ENCODE results near the gene ZNF141.
A peak's percentile ranks its signal among the peaks of the same experiment; 100 is the strongest.

The ZNF141 gene

GRCh38 chr4:309807-310206 lies 27.8 kb upstream of the ZNF141 start:
- in situ Hi-C loops (cut with MboI; ENCODE audit: low pct_unique_long_range_greater_than_20kb, low sequenced_read_pairs, unreplicated experiment) = no loop called here
- TF ChIP-seq CTCF (IDR thresholded peaks at IDR 0.05; ENCODE audit: extremely low read depth, insufficient read depth, missing control alignments) = no peak
- no peak for DNase-seq (ENCODE audit: low spot score)

GRCh38 chr4:314296-314903 lies 23.2 kb upstream of the ZNF141 start:
- DNase-seq (ENCODE audit: low spot score) = no peak
- TF ChIP-seq CTCF (IDR thresholded peaks at IDR 0.05; ENCODE audit: extremely low read depth, insufficient read depth, missing control alignments) = no peak
- in situ Hi-C loops (cut with MboI; ENCODE audit: low pct_unique_long_range_greater_than_20kb, low sequenced_read_pairs, unreplicated experiment) = no loop called here

- DNase-seq (ENCODE audit: low spot score) = no peak
- in situ Hi-C loops (cut with MboI; ENCODE audit: low pct_unique_long_range_greater_than_20kb, low sequenced_read_pairs, unreplicated experiment) = no loop called here
- TF ChIP-seq CTCF (IDR thresholded peaks at IDR 0.05; ENCODE audit: extremely low read depth, insufficient read depth, missing control alignments) = no peak
These were observed 8.9 kb upstream of the ZNF141 start for GRCh38 chr4:328729-329128.

- no peak for DNase-seq (ENCODE audit: low spot score)
- TF ChIP-seq CTCF (IDR thresholded peaks at IDR 0.05; ENCODE audit: extremely low read depth, insufficient read depth, missing control alignments) = no peak
- in situ Hi-C loops (cut with MboI; ENCODE audit: low pct_unique_long_range_greater_than_20kb, low sequenced_read_pairs, unreplicated experiment) = no loop called here
These were observed 2.1 kb upstream of the ZNF141 start for GRCh38 chr4:335515-335914.

GRCh38 chr4:336099-336892 lies 1.3 kb upstream of the ZNF141 start:
- TF ChIP-seq CTCF (IDR thresholded peaks at IDR 0.05; ENCODE audit: extremely low read depth, insufficient read depth, missing control alignments) = no peak
- in situ Hi-C loops (cut with MboI; ENCODE audit: low pct_unique_long_range_greater_than_20kb, low sequenced_read_pairs, unreplicated experiment) = no loop called here
- DNase-seq (ENCODE audit: low spot score) = peak; percentile 47

GRCh38 chr4:336893-337142 lies 796 bp upstream of the ZNF141 start:
- no peak for DNase-seq (ENCODE audit: low spot score)
- in situ Hi-C loops (cut with MboI; ENCODE audit: low pct_unique_long_range_greater_than_20kb, low sequenced_read_pairs, unreplicated experiment) = no loop called here
- no peak for TF ChIP-seq CTCF (IDR thresholded peaks at IDR 0.05; ENCODE audit: extremely low read depth, insufficient read depth, missing control alignments)
